Hippocampal formation (tissue), 2 donors: ENCODE data around the gene DNAAF5.
"Not testable (repeated sequence)": the region's sequence is repeated elsewhere in the genome, so short reads cannot be mapped to it uniquely, and the experiment has no call there.

Source experiments
- DNase-seq, 2 donors: peaks; one replicate each; lab custom pipeline; 2025; lab: John Stamatoyannopoulos, UW

Gene DNAAF5

DNA sequence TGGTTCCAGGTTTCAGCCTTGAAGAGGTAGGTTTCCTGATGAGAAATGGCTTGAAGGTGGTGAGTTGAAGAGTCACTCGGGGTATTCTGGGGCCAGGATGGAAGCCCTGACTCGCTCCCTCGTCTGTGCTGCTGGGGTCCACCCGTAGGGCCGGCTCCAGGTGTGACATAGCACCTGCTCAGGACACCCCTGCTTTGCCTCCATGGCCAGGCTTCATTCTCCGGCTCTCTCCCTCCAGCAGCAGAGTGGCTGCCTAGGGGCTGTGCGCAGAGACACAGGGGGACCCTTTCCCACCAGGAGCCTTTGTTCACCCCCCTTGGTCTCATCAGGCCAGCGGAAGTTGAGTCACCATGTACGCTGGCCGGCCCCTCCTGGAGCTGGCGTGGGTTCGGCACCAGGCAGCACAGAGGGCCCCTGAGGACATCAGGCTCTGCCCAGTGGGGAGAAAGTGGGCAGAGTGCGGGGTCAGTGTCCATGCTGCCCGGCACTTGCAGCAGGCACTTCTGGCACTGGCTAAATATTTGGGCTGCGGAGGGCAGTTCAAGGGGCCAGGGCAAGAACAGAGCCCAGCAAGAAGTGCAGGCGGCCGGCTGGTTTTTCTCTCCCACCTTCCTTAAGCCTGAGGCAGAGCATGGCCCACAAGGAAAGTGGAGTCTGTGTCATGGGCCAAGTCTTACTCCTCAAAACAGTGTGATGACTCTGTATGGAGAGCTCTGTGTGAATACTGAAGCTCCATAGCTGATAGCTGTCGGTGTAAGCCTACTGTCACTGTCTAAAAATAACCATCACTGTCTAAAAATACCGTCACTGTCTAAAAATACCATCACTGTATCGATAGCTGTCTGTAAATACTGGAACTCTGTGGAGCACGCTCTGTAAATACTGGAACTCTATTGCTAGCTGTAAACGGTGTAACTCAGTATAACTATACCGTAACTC is 4.3 kb downstream of the DNAAF5 start:
- DNase-seq, result no peak

DNA sequence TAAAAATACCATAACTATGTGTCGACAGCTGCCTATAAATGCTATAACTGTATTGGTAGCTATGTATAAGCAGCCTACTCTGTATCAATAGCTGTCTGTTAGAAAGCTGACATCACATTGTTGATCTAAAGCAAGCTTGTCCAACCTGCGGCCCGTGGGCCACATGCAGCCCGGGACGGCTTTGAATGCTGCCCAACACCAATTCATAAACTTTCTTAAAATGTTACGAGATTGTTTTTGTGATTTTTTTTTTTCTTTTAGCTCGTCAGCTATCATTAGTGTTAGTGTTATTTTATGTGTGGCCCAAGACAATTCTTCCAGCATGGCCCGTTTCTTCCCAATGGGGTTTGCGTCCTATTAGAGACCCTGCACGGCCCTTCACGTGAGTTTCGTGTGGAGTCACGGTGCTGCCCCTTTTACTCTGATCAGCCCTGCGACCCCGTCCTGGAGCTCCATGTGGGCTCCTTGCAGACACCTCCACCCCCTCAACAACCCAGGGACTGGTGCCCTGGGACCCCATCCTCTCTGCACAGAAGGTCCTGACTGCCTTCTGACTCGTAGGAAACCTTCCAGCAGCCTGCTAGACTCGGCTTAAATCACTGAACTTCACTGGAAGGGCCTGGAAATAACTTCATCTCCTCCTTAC is 5.1 kb downstream of the DNAAF5 start:
- DNase-seq, result no peak

DNA sequence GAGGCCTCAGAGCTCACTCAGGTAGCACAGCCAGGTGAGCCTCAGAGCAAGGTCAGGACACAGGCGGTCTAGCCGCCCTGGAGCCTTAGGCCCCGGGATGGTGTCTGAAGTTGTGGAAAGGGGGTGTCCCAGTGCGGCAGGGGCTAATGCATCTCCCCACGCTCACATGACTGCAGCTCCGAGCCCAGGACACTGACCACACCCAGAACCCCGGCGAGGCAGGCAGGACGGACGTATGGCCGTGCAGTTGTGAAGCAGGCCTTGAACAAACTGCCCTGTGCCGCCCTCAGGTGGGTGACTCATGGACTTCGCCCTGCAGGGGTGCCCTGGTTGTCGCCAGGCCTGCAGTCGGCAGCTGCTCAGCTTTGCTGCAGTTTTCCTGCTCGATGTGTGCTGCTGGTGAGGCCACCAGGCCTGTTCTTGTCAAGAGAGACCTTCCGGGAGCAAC is 5.6 kb downstream of the DNAAF5 start:
- DNase-seq, result no peak

DNA sequence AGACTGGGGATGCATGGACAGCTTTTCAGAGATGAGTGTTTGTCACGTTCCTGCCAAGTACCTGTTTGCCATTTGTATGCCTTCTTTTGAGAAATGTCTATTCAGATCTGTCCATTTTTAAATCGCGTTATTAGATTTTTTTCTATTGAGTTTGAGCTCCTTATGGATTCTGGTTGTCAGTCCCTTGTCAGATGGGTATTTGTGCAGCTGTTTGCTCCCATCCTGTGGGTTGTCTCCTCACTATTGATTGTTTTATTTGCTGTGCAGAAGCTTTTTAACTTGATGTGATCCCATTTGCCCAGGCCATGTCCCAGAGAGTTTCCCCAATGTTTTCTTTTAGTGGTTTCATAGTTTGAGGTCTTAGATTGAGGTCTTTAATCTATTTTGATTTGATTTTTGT is 6.1 kb downstream of the DNAAF5 start:
- no peak for DNase-seq

DNA sequence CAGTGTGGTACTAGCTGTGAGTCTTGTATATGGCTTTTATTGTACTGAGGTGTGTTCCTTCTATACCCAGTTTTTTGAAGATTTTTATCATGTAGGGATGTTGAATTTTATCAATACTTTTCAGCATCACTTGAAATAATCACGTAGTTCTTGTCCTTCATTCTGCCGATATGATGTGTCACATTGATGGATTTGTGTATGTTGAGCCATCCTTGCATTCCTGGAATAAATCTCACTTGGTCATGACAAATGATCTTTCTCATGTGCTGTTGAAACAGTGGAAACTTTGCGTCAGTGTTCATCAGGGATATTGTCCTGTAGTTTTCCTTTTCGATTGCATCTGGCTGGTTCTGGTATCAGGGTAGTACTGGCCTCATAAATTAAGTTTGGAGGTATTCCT is 7.7 kb downstream of the DNAAF5 start:
- no peak for DNase-seq

DNA sequence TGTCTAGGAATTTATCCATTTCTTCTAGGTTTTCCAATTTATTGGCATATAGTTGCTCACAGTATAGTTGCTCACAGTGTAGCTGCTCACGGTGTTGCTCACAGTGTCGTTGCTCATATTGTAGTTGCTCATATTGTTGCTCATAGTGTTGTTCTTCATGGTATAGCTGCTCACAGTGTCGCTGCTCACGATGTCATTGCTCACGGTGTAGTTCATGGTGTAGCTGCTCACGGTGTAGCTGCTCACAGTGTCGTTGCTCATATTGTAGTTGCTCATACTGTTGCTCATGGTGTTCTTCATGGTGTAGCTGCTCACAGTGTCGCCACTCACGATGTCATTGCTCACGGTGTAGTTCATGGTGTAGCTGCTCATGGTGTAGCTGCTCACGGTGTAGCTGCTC is 8.3 kb downstream of the DNAAF5 start:
- no peak for DNase-seq

DNA sequence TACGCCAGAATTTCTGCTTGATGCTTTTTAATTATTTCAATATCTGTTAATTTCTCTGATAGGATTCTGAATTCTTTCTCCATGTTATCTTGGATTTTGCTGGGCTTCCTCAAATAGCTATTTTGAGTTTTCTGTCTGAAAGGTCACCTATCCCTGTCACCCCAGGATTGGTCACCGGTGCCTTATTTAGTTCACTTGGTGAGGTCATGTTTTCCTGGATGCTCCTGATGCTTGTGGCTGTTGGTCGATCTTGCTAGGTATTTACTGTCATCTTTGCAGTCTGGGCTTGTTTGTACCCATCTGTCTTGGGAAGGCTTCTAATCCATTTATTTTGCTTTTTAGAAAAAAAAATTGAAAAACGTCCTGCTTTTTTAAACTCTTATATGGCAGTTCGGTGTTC is 11.7 kb downstream of the DNAAF5 start:
- DNase-seq, result no peak

DNA sequence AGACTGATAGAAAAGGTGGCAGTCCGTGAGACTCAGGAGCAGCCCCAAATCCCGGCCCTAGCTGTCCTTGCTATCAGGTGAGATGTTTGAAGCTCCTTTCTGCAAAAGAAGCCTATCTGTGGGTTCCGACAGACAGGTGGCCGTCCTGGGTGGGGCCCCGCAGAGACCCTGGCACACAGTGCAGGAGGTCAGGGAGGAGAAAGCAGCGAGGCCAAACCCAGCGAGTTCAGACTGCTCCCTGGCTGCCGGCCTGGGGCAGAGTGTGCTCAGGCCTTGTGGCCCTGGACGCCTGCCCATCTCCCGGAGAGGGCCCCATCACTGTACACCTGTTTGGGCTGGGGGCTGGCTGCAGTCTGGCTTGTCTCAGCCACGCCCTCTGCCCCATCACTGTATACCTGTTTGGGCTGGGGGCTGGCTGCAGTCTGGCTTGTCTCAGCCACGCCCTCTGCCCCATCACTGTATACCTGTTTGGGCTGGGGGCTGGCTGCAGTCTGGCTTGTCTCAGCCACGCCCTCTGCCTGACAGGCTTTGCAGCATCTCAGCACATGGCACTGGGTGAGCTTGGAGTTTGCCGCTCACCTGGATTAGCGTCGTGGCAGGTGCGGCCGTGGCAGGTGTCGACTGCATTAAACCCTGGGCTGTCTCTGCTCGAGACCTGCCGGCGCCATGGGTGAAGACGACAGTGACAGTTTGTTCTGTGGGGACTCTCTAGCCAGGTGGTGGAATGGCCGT is 12.4 kb downstream of the DNAAF5 start:
- DNase-seq, result no peak

DNA sequence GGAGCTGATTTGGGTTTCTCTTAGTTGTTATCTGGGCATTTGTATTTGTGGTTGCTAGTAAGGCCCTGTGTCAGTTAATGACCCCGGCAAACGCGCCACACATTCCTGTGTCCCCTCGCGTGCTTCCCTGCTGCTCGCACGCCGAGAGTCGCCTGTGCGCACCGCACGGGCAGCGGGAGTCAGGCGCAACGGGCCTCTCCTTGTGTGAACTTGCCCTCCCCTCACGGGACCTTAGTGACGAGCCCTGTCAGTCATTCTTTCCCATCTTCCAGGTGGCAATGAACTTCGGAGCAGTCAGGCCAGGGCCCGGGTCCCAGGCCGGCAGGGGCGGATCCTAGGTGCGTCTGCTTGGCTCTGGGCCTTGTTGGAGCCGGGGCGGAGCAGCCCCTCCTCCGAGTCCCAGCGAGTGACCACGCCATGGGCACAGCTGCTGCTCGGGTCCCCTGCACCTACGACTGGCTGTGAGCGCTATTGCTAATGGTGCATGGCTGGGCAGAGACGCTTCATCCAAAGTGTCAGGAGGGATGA is 13.0 kb downstream of the DNAAF5 start:
- no peak for DNase-seq

DNA sequence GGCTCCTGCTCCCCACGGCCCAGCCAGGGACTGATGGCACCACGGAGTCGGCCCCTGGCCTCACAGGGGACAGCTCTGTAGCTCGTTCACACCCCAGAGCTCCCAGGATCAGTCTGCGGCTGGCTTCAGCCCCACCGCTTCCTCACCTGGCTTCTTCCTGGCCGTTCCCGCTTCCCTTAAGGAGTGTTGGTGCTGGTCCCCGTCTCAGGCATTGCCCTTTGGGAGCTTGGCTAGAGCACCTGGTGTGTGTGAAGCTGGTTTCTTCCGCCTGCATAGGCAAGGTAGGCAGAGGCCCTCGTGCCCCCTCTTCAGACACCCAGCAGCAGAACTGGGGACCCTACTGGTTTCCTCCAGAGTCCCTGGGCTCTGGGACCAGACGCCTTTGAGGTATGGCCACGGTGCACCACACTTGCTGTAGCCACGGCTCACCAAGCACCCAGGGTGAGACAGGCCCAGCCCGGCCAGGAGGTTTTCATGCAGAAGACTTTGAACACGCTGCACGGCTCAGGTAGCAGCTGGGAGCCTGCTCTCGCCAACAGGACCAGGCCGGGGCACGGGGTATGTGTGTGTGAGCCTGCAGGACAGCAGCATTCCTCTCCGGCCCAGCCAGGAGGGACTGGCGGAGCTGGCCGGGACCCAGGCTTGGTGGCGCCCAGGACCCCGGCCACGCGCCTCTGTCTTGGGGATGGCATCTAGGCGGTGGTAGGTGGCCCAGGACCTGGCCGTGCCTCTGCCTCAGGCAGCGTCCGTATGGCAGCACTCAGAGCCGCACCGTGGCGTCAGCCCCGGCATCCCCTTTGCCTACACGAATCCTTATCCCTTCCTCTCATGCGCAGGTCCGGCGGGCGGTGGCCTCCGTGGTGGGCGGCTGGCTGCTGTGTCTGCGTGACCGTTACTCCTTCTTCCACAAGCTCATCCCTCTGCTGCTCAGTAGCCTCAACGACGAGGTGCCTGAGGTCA is 13.8 kb downstream of the DNAAF5 start:
- no peak for DNase-seq

DNA sequence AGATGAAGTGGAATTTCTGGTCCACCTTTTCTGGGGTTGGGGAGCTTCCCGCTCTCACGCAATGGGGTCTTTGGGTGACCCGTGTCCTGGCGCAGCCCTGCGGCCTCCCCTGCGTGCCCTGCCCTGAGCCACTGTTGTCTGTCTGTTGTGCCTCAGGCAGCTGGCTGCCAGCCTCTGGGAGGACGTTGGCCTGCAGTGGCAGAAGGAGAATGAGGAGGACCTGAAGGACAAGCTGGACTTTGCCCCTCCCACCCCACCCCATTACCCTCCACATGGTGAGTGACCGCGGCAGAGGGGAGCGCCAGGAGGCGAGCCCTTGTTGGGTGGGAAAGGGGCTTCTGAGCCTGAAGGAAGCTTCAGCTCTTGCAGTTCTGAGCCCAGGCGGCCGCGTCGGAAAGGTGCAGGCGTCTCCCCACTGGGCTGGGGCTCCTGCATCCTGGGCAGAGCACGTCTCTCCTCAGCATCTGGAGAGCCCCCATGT is 14.7 kb downstream of the DNAAF5 start:
- DNase-seq, result no peak

DNA sequence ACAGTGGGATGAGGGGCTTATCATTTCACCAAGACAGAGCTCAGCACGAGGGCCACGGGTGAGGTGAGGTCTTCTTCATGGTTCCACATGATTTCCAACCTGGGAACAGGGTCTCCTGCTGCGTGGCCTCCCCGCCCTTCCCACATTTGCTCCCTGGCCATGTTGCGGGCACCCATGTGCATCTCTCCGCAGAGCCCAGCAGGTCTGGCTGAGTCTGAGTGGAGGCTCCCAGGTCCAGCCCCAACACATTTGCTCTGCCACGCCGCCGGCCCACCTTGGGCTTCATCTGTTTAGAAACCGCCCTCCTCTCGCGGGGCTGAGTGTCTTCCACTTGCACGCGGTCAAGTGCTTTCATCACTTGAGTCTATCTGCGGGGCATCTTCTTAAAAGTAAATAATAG is 15.4 kb downstream of the DNAAF5 start:
- DNase-seq, result no peak

DNA sequence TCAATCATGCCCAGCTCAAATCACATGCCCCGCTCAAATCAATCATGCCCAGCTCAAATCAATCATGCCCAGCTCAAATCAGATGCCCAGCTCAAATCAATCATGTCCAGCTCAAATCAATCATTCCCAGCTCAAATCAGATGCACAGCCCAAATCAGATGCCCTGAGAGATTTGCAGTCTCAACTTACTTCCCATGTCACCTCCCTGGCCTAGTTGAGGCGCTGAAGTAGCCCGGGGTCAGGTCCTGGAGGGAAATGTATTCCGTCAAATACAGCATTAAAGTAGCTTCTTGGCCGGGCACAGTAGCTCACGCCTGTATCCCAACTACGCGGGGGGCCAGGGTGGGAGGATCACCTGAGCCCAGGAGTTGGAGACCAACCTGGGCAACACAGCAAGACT is 16.3 kb downstream of the DNAAF5 start:
- DNase-seq, result no peak

DNA sequence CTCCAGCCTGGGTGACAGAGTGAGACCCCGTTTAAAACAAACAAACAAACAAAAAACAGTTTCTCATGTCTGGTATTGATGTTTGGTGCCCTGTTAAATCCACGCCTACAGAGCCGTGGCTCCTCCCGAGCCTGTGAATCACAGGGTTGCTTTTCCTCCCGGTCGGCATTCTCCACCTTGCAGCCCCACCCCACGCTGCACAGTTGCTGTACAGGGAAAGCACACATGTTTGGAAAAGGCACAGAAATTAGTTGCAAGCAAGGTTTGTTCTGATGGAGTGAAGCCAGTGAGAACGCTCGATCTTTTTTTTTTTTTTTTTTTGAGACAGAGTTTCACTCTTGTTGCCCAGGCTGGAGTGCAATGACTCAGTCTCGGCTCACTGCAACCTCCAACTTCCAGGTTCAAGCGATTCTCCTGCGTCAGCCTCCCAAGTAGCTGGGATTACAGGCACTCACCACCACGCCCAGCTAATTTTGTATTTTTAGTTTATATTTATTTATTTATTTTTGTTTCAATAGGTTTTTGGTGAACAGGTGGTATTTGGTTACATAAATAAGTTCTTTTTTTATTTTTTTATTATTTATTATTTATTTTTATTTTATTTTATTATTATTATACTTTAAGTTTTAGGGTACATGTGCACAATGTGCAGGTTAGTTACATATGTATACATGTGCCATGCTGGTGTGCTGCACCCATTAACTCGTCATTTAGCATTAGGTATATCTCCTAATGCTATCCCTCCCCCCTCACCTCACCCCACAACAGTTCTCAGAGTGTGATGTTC is 17.0 kb downstream of the DNAAF5 start:
- DNase-seq, result not testable (repeated sequence)

DNA sequence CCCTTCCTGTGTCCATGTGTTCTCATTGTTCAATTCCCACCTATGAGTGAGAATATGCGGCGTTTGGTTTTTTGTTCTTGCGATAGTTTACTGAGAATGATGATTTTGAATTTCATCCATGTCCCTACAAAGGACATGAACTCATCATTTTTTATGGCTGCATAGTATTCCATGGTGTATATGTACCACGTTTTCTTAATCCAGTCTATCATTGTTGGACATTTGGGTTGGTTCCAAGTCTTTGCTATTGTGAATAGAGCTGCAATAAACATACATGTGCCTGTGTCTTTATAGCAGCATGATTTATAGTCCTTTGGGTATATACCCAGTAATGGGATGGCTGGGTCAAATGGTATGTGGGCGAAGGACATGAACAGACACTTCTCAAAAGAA is 17.6 kb downstream of the DNAAF5 start:
- not testable (repeated sequence) for DNase-seq

DNA sequence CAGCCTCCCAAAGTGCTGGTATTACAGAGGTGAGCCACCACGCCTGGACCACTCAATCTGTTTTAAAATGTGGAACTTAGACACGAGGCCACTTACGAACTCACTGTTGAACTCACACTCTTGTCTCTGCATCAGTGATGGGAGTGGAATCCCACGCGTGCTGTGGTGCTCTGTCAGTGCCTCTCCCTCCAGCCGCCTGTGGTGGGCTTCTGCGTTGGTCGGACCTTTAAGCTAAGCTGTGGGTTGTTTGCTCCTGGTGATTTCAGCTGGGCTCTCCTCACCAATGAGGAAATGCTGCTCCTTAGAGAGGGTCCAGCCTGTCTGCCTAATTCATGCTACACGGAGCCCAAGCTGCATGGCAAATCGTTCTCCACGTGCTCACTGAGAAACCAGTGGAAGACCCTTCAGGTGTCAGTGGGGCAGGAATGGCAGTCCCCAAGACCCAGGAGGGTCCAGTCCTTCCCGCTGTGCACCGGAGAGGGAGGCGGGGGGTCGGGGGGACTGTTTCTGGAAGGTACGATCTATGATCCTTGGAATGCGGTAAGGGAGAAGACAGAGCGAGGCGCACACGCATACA is 18.4 kb downstream of the DNAAF5 start:
- DNase-seq, result no peak

DNA sequence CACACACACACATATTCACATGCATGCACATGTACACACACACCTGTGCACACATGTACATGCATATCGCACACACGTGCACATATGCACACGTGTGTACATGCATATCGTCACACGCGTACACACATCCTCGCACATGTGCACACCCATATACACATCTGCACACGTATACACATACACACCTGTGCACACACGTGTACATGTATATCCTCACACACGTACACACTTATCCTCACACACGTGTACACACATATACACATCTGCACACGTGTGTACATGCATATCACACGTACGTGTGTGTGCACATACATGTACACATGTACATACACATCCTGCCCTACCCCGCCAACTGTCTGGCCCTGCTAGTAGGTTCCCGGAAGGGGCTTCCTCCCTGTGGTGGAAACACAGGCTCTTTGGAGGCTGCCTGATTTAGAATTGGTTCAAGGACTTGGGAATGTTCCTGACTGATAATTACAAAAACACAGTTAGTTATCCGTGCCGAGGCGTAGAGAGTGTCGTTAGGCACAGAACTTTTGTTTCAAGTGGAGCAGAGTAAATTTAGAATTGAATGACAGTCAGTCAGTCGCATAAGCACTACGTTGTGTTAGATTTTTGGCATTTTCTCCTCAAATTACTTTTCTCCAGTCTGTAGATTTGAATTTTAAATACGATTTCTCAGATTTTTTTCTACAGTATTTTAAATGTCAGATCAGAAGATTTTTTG is 19.1 kb downstream of the DNAAF5 start:
- DNase-seq, result no peak

DNA sequence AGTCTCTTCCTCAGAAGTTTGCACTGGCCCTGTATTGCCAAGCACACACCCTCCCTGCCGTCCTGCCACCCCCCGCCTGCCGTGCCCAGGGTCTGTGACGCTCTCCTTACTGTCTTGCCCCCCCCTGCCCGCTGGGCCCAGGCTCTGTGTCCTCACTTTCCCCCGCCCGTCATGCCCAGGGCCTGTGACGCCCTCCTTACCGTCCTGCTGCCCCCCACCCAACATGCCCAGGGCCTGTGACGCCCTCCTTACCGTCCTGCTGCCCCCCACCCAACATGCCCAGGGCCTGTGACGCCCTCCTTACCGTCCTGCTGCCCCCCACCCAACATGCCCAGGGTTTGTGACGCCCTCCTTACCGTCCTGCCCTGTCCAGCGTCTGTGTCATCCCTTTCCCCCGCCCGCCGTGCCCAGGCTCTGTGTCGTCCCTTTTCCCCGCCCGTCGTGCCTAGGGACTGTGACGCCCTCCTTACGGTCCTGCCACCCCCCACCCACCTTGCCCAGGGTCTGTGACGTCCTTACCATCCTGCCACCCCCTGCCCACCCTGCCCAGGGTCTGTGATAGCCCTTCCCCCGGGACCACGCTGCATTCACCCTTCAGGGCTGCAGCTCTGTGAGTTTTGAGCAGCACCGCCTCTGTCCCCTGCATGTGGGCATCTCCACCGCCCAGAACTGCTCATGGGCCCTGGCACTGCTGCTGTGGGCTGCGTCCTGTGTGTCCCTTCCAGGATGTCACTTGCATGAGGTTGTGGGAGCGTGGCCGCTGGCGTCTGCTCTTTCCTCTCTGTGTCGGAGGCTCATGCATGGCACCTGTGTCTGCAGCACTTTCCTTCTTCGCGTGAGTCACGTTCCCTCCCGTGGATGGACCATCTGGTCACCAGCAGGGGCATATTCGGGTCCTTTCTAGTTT is 19.9 kb downstream of the DNAAF5 start:
- no peak for DNase-seq
